Measurements from ENCODE around the gene RXRG. TPM values are rescaled to one million over a fixed set of nuclear protein-coding genes. Genes with fewer than 3 reads are reported as not detected.

The RXRG gene
- total RNA-seq, 1 experiment from 2014 or later, result not detected

- no CpG with 5 or more reads among the region's 4 CpGs for WGBS (ENCODE audit: extremely low coverage, insufficient read length, low lambda C conversion rate)
- no peak overlapping the region for H2BK12ac ChIP-seq (ENCODE audit: insufficient read length, low read depth, low read length)
- no peak for DNase-seq
- no peak overlapping the region for H2BK15ac ChIP-seq (ENCODE audit: low read depth, low read length)
- no peak overlapping the region for H3K9ac ChIP-seq (ENCODE audit: extremely low read depth, insufficient read length, low read length)
- H3K79me1 ChIP-seq (ENCODE audit: insufficient read depth, low read depth, low read length, poor library complexity, severe bottlenecking), result no peaks in the 10 kb centered on the region
- H3K4me1 ChIP-seq (ENCODE audit: insufficient read depth, low read length), result no peaks in the 10 kb centered on the region
- no peak overlapping the region for H3K4me3 Mint-ChIP-seq
- H3K27ac Mint-ChIP-seq, result no peak overlapping the region
- H3K36me3 Mint-ChIP-seq (ENCODE audit: insufficient read depth in 1 of 3, low read depth in 3 of 3), result no peaks in the 10 kb centered on the region
- H3K27ac ChIP-seq (ENCODE audit: insufficient read length, low read depth, low read length), result no peak overlapping the region
- H3K14ac ChIP-seq (ENCODE audit: insufficient read depth, low read length), result no peak overlapping the region
- H3K27me3 ChIP-seq (ENCODE audit: insufficient read depth, low read length), result no peaks in the 10 kb centered on the region
- H3K4me1 Mint-ChIP-seq, result no peaks in the 10 kb centered on the region
- H3K4ac ChIP-seq (ENCODE audit: low read depth, low read length), result no peak overlapping the region
- no peaks in the 10 kb centered on the region for H3K9me3 ChIP-seq (ENCODE audit: control insufficient read depth, low read depth, low read length)
- no peak overlapping the region for H4K5ac ChIP-seq (ENCODE audit: insufficient read length, low read depth, low read length)
- TF ChIP-seq, protein P1, sequence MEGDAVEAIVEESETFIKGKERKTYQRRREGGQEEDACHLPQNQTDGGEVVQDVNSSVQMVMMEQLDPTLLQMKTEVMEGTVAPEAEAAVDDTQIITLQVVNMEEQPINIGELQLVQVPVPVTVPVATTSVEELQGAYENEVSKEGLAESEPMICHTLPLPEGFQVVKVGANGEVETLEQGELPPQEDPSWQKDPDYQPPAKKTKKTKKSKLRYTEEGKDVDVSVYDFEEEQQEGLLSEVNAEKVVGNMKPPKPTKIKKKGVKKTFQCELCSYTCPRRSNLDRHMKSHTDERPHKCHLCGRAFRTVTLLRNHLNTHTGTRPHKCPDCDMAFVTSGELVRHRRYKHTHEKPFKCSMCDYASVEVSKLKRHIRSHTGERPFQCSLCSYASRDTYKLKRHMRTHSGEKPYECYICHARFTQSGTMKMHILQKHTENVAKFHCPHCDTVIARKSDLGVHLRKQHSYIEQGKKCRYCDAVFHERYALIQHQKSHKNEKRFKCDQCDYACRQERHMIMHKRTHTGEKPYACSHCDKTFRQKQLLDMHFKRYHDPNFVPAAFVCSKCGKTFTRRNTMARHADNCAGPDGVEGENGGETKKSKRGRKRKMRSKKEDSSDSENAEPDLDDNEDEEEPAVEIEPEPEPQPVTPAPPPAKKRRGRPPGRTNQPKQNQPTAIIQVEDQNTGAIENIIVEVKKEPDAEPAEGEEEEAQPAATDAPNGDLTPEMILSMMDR (conservative IDR thresholded peaks at IDR 0.05), result no peak
- H3K56ac ChIP-seq (ENCODE audit: insufficient read length, low read depth, low read length), result no peak overlapping the region
- no peak overlapping the region for H3K23ac ChIP-seq (ENCODE audit: insufficient read length, low read depth, low read length)
- H4K8ac ChIP-seq (replicated peaks; ENCODE audit: insufficient read length, low read depth, low read length), result no peak overlapping the region
- H2BK120ac ChIP-seq (ENCODE audit: low read depth, low read length, poor library complexity, severe bottlenecking), result no peak overlapping the region
- no peak overlapping the region for H3K18ac ChIP-seq (ENCODE audit: insufficient read length, low read depth, low read length)
- no peak overlapping the region for H4K91ac ChIP-seq (ENCODE audit: insufficient read length, low read depth, low read length)
- H3K9me3 Mint-ChIP-seq, result no peaks in the 10 kb centered on the region
- H2AK5ac ChIP-seq (ENCODE audit: insufficient read length, low read length), result no peak overlapping the region
- H2AFZ ChIP-seq (ENCODE audit: low read length), result no peak overlapping the region
- H3K79me2 ChIP-seq (ENCODE audit: insufficient read depth, low read length), result no peaks in the 10 kb centered on the region
- no peak overlapping the region for H2BK5ac ChIP-seq (ENCODE audit: insufficient read length, low read length)
- no peaks in the 10 kb centered on the region for H4K20me1 ChIP-seq (ENCODE audit: control insufficient read depth, insufficient read depth, insufficient read length)
- no peak overlapping the region for H2BK20ac ChIP-seq (ENCODE audit: low read depth, low read length, poor library complexity, severe bottlenecking)
- no peak overlapping the region for H3T11ph ChIP-seq (ENCODE audit: low read length)
- H3K23me2 ChIP-seq (ENCODE audit: insufficient read length, low read depth, low read length, poor library complexity, severe bottlenecking), result no peaks in the 10 kb centered on the region
- H3K27me3 Mint-ChIP-seq (ENCODE audit: low read depth), result peaks cover 12% of the 10 kb centered on the region
- no peak overlapping the region for H3K4me2 ChIP-seq (ENCODE audit: insufficient read depth, insufficient read length, low read length)
Observed at GRCh38 chr1:165431079-165431478, 13.8 kb downstream of the RXRG start.

Measured in H9 (cell line).